Measurements from ENCODE around the gene PCED1B.

The PCED1B gene

GRCh38 chr12:47120736-47121135 lies 41.3 kb downstream of the PCED1B start:
- H3K4me3 ChIP-seq (ENCODE audit: low read depth, low read length) = no peak overlapping the region
- DNase-seq (ENCODE audit: low read depth) = no peak
- TF ChIP-seq CTCF (IDR thresholded peaks at IDR 0.05; ENCODE audit: low read depth, low read length) (no peak), POLR2A (IDR thresholded peaks at IDR 0.05; ENCODE audit: extremely low read depth, insufficient read length) (no peak), MAX (IDR thresholded peaks at IDR 0.05; ENCODE audit: low read depth, low read length) (no peak), MYC (IDR thresholded peaks at IDR 0.05; ENCODE audit: low read depth, low read length) (no peak)

GRCh38 chr12:47121146-47121545 lies 41.7 kb downstream of the PCED1B start:
- no peak for DNase-seq (ENCODE audit: low read depth)
- no peak overlapping the region for H3K4me3 ChIP-seq (ENCODE audit: low read depth, low read length)

GRCh38 chr12:47122602-47123001 lies 43.2 kb downstream of the PCED1B start:
- no peak overlapping the region for H3K4me3 ChIP-seq (ENCODE audit: low read depth, low read length)
- no peak for TF ChIP-seq MYC (IDR thresholded peaks at IDR 0.05; ENCODE audit: low read depth, low read length)
- no peak for TF ChIP-seq CTCF (IDR thresholded peaks at IDR 0.05; ENCODE audit: low read depth, low read length)
- no peak for TF ChIP-seq MAX (IDR thresholded peaks at IDR 0.05; ENCODE audit: low read depth, low read length)
- TF ChIP-seq POLR2A (IDR thresholded peaks at IDR 0.05; ENCODE audit: extremely low read depth, insufficient read length) = no peak
- no peak for DNase-seq (ENCODE audit: low read depth)

More at GRCh38 chr12:47121146-47121545, 41.7 kb downstream of the PCED1B start:
- TF ChIP-seq POLR2A (IDR thresholded peaks at IDR 0.05; ENCODE audit: extremely low read depth, insufficient read length) (no peak), MAX (IDR thresholded peaks at IDR 0.05; ENCODE audit: low read depth, low read length) (no peak), CTCF (IDR thresholded peaks at IDR 0.05; ENCODE audit: low read depth, low read length) (no peak), MYC (IDR thresholded peaks at IDR 0.05; ENCODE audit: low read depth, low read length) (no peak)

GRCh38 chr12:47123730-47124129 lies 44.3 kb downstream of the PCED1B start:
- no peak overlapping the region for H3K4me3 ChIP-seq (ENCODE audit: low read depth, low read length)
- TF ChIP-seq MYC (IDR thresholded peaks at IDR 0.05; ENCODE audit: low read depth, low read length) (no peak), CTCF (IDR thresholded peaks at IDR 0.05; ENCODE audit: low read depth, low read length) (no peak), POLR2A (IDR thresholded peaks at IDR 0.05; ENCODE audit: extremely low read depth, insufficient read length) (no peak), MAX (IDR thresholded peaks at IDR 0.05; ENCODE audit: low read depth, low read length) (no peak)
- no peak for DNase-seq (ENCODE audit: low read depth)

GRCh38 chr12:47124451-47124850 lies 45.0 kb downstream of the PCED1B start:
- no peak overlapping the region for H3K4me3 ChIP-seq (ENCODE audit: low read depth, low read length)
- TF ChIP-seq POLR2A (IDR thresholded peaks at IDR 0.05; ENCODE audit: extremely low read depth, insufficient read length) (no peak), CTCF (IDR thresholded peaks at IDR 0.05; ENCODE audit: low read depth, low read length) (no peak), MAX (IDR thresholded peaks at IDR 0.05; ENCODE audit: low read depth, low read length) (no peak), MYC (IDR thresholded peaks at IDR 0.05; ENCODE audit: low read depth, low read length) (no peak)
- DNase-seq (ENCODE audit: low read depth) = no peak

- no peak for TF ChIP-seq MAX (IDR thresholded peaks at IDR 0.05; ENCODE audit: low read depth, low read length)
- TF ChIP-seq CTCF (IDR thresholded peaks at IDR 0.05; ENCODE audit: low read depth, low read length) = no peak
- TF ChIP-seq MYC (IDR thresholded peaks at IDR 0.05; ENCODE audit: low read depth, low read length) = no peak
- TF ChIP-seq POLR2A (IDR thresholded peaks at IDR 0.05; ENCODE audit: extremely low read depth, insufficient read length) = no peak
- no peak overlapping the region for H3K4me3 ChIP-seq (ENCODE audit: low read depth, low read length)
- DNase-seq (ENCODE audit: low read depth) = no peak
These were observed 46.8 kb downstream of the PCED1B start for GRCh38 chr12:47126246-47126645.
